ENCODE data around the gene LYSMD4.

DNA sequence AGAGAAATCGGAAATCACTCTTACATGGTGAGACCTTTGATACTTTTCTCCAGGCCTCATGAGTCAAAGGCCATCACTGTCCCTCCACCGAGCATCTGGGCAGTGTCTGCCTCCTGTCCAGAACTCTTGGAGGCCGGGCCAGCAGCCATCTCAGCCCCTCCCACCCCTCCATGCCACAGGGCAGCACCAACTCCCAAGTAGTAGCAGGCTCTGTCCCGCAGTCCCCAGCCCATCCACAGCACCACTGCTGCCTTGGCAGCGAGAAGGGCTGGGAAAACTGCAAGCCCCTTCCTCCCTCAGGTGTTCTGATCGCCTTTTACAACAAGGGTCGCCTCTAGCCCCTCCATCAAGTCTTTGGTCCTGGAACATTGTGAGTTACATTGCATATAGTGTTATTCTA lies 5.5 kb downstream of the LYSMD4 start:
- TF ChIP-seq, protein P1, sequence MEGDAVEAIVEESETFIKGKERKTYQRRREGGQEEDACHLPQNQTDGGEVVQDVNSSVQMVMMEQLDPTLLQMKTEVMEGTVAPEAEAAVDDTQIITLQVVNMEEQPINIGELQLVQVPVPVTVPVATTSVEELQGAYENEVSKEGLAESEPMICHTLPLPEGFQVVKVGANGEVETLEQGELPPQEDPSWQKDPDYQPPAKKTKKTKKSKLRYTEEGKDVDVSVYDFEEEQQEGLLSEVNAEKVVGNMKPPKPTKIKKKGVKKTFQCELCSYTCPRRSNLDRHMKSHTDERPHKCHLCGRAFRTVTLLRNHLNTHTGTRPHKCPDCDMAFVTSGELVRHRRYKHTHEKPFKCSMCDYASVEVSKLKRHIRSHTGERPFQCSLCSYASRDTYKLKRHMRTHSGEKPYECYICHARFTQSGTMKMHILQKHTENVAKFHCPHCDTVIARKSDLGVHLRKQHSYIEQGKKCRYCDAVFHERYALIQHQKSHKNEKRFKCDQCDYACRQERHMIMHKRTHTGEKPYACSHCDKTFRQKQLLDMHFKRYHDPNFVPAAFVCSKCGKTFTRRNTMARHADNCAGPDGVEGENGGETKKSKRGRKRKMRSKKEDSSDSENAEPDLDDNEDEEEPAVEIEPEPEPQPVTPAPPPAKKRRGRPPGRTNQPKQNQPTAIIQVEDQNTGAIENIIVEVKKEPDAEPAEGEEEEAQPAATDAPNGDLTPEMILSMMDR (optimal IDR thresholded peaks at IDR 0.05 in 1 of 3, IDR thresholded peaks at IDR 0.05 in 1 of 3, conservative IDR thresholded peaks at IDR 0.05 in 1 of 3; ENCODE audit: extremely low read depth in 1 of 3, insufficient read depth in 2 of 3, low read length in 3 of 3), result no peak
- TF ChIP-seq EZH2 (IDR thresholded peaks at IDR 0.05; ENCODE audit: low read length), result no peak

All from keratinocyte (primary cell).